Fibroblast of pulmonary artery (primary cell): Measurements from ENCODE around the gene DNAI2.

Experiments used
- DNase-seq: peaks from one replicate; pipeline ENCODE4 v3.0.0-alpha.2; 2010; ENCODE audit warnings: low read depth
- H3K4me3 ChIP-seq: replicated peaks from 2 replicates; pipeline ENCODE4 v1.5.1; 2011; ENCODE audit warnings: low read depth, mild to moderate bottlenecking, control low read depth, low read length, moderate library complexity
- TF ChIP-seq, protein P1 (sequence below): IDR thresholded peaks from 2 replicates; pipeline ENCODE4 v1.5.1; 2011; ENCODE audit warnings: mild to moderate bottlenecking, control low read depth, low read length, inconsistent platforms; ENCODE audit errors: missing control alignments

DNAI2 gene

DNA sequence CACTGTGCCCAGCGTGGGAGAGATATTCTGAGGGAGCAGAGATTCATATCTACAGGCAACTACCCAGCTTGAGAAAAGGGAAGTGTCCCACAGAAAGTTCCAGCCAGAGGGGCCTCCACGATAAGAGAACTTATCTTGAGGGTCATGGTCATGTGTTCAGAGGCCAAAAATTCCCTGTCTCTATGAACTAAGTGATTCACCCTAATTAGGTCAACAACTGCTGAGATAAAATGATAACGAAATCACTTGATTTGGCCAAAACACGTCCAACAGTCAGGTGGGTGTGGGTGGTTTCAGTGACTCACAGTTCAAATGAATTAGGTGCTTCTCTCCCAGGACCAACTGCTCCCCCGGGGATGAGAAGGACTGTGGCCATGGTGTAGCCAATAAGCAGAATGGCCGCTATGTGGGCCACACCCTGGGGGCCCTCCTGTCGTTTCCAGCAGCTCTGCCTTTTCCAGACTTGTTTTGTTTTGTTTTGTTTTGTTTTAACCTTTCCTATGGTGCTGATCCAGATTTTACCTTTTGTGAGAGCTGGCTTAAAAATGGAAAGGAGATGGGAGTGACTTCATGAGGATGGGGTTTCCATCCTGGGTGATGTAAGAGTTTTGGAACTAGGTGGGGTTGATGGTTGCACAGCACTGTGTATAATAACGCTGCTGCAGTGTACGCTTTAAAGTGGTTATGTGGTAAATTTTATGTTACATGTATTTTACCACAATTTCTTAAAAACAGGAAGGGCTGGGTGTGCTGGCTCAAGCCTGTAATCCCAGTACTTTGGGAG is 8.7 kb downstream of the DNAI2 start:
- TF ChIP-seq, protein P1, sequence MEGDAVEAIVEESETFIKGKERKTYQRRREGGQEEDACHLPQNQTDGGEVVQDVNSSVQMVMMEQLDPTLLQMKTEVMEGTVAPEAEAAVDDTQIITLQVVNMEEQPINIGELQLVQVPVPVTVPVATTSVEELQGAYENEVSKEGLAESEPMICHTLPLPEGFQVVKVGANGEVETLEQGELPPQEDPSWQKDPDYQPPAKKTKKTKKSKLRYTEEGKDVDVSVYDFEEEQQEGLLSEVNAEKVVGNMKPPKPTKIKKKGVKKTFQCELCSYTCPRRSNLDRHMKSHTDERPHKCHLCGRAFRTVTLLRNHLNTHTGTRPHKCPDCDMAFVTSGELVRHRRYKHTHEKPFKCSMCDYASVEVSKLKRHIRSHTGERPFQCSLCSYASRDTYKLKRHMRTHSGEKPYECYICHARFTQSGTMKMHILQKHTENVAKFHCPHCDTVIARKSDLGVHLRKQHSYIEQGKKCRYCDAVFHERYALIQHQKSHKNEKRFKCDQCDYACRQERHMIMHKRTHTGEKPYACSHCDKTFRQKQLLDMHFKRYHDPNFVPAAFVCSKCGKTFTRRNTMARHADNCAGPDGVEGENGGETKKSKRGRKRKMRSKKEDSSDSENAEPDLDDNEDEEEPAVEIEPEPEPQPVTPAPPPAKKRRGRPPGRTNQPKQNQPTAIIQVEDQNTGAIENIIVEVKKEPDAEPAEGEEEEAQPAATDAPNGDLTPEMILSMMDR = no peak
- H3K4me3 ChIP-seq = no peak overlapping the region
- DNase-seq = no peak

DNA sequence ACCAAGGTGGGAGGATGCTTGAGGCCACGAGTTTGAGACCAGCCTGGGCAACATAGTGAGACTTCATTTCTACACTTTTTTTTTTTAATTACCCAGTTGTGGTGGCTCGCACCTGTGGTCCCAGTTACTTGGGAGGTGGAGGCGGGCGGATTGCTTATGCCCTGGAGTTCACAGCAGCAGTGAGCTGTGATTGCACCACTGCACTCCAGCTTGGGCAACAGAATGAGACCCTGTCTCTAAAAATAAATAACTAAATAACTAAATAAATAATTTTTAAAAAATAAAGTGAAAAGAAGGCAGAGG is 9.3 kb downstream of the DNAI2 start:
- no peak overlapping the region for H3K4me3 ChIP-seq
- TF ChIP-seq, protein P1 = no peak
- no peak for DNase-seq

DNA sequence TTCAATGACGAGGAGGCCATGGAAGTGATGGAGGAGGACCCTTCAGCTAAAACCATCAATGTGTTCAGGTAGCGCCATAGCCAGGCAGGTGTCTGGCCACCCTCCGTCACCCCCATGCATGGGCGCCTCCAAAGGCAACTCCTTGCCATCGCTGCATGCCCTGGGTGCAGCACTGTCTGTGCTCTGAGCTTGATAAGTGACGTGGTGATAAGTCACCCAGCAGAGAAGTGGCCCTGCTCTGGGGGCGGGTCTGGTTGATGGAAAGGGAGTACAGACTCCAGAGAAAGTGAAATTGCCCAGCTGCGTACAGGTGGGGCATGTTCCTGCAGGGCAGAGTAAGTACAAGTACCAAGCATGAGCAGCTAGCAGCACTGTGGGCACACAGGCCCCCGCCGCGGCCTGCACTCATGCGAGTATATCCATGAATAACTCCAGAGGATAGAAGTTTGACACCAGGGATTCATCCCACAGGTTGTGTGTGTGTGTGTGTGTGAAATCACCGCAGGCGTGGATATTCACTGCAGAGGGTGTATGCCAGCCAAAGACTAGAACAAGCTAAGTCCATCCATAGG is 13.1 kb downstream of the DNAI2 start:
- H3K4me3 ChIP-seq = no peak overlapping the region
- no peak for DNase-seq
- TF ChIP-seq, protein P1 = no peak

DNA sequence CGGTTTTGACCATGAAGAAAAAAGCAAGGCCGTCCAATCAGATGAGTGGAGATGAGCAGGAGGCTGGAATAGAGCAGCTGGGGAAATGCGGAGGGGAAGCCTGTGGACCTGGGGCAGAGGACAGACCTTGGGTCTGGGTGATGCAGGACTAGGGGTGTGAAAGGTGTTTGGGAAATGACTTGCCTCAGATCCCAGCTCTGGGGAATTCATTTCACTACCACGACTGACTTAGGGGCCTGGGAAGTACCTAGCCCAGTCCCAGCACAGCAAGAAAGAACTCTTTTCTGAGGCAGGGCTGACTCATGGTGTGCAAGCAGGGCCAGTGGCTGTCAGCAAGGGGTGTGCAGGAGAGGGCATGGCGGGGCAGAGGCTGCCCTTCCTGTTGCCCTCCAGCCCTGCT is 14.8 kb downstream of the DNAI2 start:
- TF ChIP-seq, protein P1 = no peak
- DNase-seq = no peak
- H3K4me3 ChIP-seq = no peak overlapping the region

DNA sequence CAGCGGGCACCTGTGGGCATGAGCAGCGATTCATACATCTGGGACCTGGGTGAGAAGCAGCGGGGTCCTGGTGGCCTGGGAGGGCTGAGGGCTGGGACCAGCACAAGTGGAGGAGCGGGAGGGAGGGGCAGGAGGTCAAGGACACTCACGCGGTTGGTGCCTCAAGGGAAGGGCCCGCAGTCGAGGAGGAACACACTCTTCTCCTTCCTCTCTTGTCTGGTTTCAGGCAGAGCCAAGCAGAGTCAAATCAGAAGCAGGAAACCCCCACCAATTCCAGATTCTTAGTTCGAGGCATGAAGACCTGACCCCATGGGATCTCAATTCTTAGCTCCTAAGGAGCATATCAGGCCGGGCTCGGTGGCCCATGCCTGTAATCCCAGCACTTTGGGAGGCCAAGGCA is 15.7 kb downstream of the DNAI2 start:
- TF ChIP-seq, protein P1 = no peak
- no peak for DNase-seq
- no peak overlapping the region for H3K4me3 ChIP-seq

DNA sequence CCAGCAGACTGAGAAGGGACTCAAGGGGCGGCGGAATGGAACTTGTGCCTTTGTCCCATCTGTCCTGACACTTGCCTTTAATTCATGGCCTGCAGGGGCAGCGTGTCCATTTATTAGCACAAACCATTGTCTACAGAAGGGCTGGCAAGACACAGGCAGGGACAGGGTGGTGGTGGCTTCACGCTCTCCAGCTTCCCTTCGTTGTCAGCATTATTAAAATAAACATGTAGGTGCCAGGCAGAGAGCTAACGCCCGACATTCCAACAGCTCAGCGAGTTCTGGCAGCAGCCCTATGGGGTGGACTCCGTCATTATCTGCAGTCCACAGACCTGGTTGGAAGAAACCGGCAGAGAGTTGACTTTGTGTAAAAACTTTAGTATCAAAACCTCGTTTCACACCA is 16.3 kb downstream of the DNAI2 start:
- H3K4me3 ChIP-seq = no peak overlapping the region
- TF ChIP-seq, protein P1 = no peak
- DNase-seq = no peak

DNA sequence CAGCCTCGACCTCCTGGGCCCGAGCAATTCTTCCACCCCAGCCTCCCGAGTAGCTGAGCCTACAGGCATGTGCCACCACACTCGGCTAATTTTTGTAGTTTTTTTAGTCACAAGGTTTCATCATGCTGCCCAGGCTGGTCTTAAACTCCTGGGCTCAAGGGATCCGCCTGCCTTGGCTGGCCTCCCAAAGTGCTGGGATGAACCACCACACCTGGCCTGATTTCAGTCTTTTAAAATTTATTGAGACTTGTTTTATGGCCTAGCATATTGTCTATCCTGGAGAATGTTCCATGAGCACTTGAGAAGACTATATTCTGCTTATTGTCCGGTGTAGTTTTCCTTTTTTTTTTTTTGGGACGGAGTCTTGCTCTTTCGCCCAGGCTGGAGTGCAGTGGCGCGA is 18.5 kb downstream of the DNAI2 start:
- no peak overlapping the region for H3K4me3 ChIP-seq
- DNase-seq = no peak
- TF ChIP-seq, protein P1 = no peak
